ENCODE results near the gene TPT1.

GRCh38 chr13:45350152-45350551 lies 9.2 kb upstream of the TPT1 start:
- TF ChIP-seq POLR2A (IDR thresholded peaks at IDR 0.05; ENCODE audit: extremely low read depth, insufficient read length), result no peak
- TF ChIP-seq CTCF (IDR thresholded peaks at IDR 0.05; ENCODE audit: low read depth, low read length), result no peak
- no peak for TF ChIP-seq MAX (IDR thresholded peaks at IDR 0.05; ENCODE audit: low read depth, low read length)
